H1 (cell line): ENCODE results near the gene ZMAT5. TPM values are rescaled to one million over a fixed set of nuclear protein-coding genes. Genes with fewer than 3 reads are reported as not detected.

Experiments
- CTCF ChIA-PET: fragments of 300-600 bp; sonication (Branson Sonifier 250); formaldehyde crosslinking; loops from one replicate; lab custom pipeline; 2021; ENCODE audit not compliant: partially characterized antibody; lab: Charles Lee
- POLR2A ChIA-PET: fragments of 300-600 bp; sonication (Branson Sonifier 250); formaldehyde crosslinking; loops from one replicate; lab custom pipeline; 2021; ENCODE audit warnings: inconsistent platforms; ENCODE audit not compliant: partially characterized antibody; lab: Charles Lee
- DNase-seq, 2 experiments: peaks; one replicate each; pipeline versions ENCODE4 v3.0.0 to v3.0.0-alpha.2; 2010 to 2022; ENCODE audit warnings: low spot score in 2 of 2, low read depth in 1 of 2, mixed read lengths in 1 of 2
- FAIRE-seq: peaks from 2 replicates; lab custom pipeline; 2011; peaks lifted over from hg19 to GRCh38; lab: Jason Lieb, UNC
- H2AFZ ChIP-seq: 2 replicates; pipeline ENCODE4 v1.8.1; 2012; ENCODE audit warnings: low read length, inconsistent platforms
- H2AK5ac ChIP-seq: 2 replicates; pipeline ENCODE4 v1.6.1; 2013; ENCODE audit warnings: low read depth, low read length
- H2BK120ac ChIP-seq: replicated peaks from 2 replicates; pipeline ENCODE3; 2013; ENCODE audit warnings: low read depth, low read length, inconsistent platforms
- H2BK12ac ChIP-seq: 2 replicates; pipeline ENCODE4 v1.6.1; 2013; ENCODE audit warnings: low read depth, low read length
- H2BK15ac ChIP-seq: 2 replicates; pipeline ENCODE4 v1.6.1; 2013; ENCODE audit warnings: low read length
- H2BK20ac ChIP-seq: 2 replicates; pipeline ENCODE4 v1.6.1; 2013; ENCODE audit warnings: low read length
- H2BK5ac ChIP-seq: 2 replicates; pipeline ENCODE4 v1.6.1; 2013; ENCODE audit warnings: low read depth, low read length
- H3K14ac ChIP-seq: 2 replicates; pipeline ENCODE4 v1.6.1; 2013; ENCODE audit warnings: inconsistent platforms; ENCODE audit not compliant: insufficient read length
- H3K18ac ChIP-seq: 2 replicates; pipeline ENCODE4 v1.6.1; 2013; ENCODE audit warnings: low read length; ENCODE audit errors: extremely low read depth
- H3K23ac ChIP-seq: 2 replicates; pipeline ENCODE4 v1.6.1; 2013; ENCODE audit warnings: inconsistent platforms; ENCODE audit not compliant: insufficient read length
- H3K23me2 ChIP-seq: 2 replicates; pipeline ENCODE4 v1.6.1; 2013; ENCODE audit warnings: low read depth, low read length
- H3K27ac ChIP-seq: 2 replicates; pipeline ENCODE4 v1.6.1; 2011; ENCODE audit warnings: low read depth, low read length, inconsistent platforms
- H3K27me3 ChIP-seq, 4 experiments: replicated peaks in 1 of 4; 1 replicate in 1 of 4; 2 replicates in 3 of 4; pipeline versions ENCODE4 v1.6.1 to v1.8.1; 2011 to 2013; ENCODE audit warnings: low read length in 3 of 4, mild to moderate bottlenecking in 3 of 4, inconsistent platforms in 2 of 4, mixed read lengths in 2 of 4, moderate library complexity in 1 of 4; ENCODE audit not compliant: control insufficient read depth in 3 of 4, insufficient read depth in 3 of 4; ENCODE audit errors: extremely low read depth in 1 of 4
- H3K36me3 ChIP-seq, 4 experiments: 2 replicates each; pipeline versions ENCODE4 v1.6.1 to v1.8.1; 2011 to 2013; ENCODE audit warnings: mild to moderate bottlenecking in 4 of 4, low read length in 3 of 4, moderate library complexity in 2 of 4, control low read depth in 1 of 4, inconsistent platforms in 1 of 4; ENCODE audit not compliant: insufficient read depth in 4 of 4, control insufficient read depth in 2 of 4
- H3K4ac ChIP-seq: replicated peaks from 2 replicates; pipeline ENCODE3; 2013; ENCODE audit warnings: low read length, low read depth, mixed read lengths, inconsistent platforms; ENCODE audit not compliant: insufficient read length
- H3K4me1 ChIP-seq, 4 experiments: replicated peaks in 1 of 4; 1 replicate in 1 of 4; 2 replicates in 3 of 4; pipeline versions ENCODE4 v1.6.1 to v1.8.1; 2011 to 2013; ENCODE audit warnings: low read length in 3 of 4, inconsistent platforms in 2 of 4, mixed read lengths in 1 of 4; ENCODE audit not compliant: insufficient read depth in 4 of 4, control insufficient read depth in 3 of 4
- H3K4me2 ChIP-seq, 2 experiments: 2 replicates each; pipeline versions ENCODE4 v1.6.1 to v1.8.1; 2011 to 2013; ENCODE audit warnings: low read depth in 2 of 2, low read length in 2 of 2, control low read depth in 1 of 2, inconsistent platforms in 1 of 2, mild to moderate bottlenecking in 1 of 2; ENCODE audit not compliant: insufficient read depth in 1 of 2
- H3K4me3 ChIP-seq, 4 experiments: fragments of 200-600, 300-600 bp in 1 of 4; sonication (generic), shearing (Covaris generic), sonication (Bioruptor Twin) in 1 of 4; 2 replicates each; pipeline versions ENCODE4 v1.5.1 to v1.8.1; 2011 to 2016; ENCODE audit warnings: low read length in 4 of 4, low read depth in 3 of 4, control low read depth in 2 of 4, inconsistent platforms in 2 of 4, mild to moderate bottlenecking in 2 of 4, mixed read lengths in 1 of 4, moderate library complexity in 1 of 4; ENCODE audit not compliant: insufficient read depth in 2 of 4; ENCODE audit errors: extremely low read depth in 1 of 4
- H3K56ac ChIP-seq: replicated peaks from 2 replicates; pipeline ENCODE3; 2013; ENCODE audit warnings: low read depth, mild to moderate bottlenecking, mixed read lengths, low read length, inconsistent platforms; ENCODE audit not compliant: insufficient read length
- H3K79me1 ChIP-seq: 2 replicates; pipeline ENCODE4 v1.6.1; 2013; ENCODE audit warnings: low read depth, low read length, control low read depth
- H3K79me2 ChIP-seq, 2 experiments: 2 replicates each; pipeline versions ENCODE4 v1.6.1 to v1.8.1; 2012 to 2013; ENCODE audit warnings: low read length in 2 of 2, mild to moderate bottlenecking in 2 of 2, inconsistent platforms in 1 of 2; ENCODE audit not compliant: insufficient read depth in 2 of 2, control insufficient read depth in 1 of 2
- H3K9ac ChIP-seq, 4 experiments: replicated peaks in 1 of 4; 1 replicate in 1 of 4; 2 replicates in 3 of 4; pipeline versions ENCODE4 v1.6.1 to v1.8.1; 2011 to 2013; ENCODE audit warnings: low read depth in 3 of 4, low read length in 3 of 4, control low read depth in 2 of 4, mild to moderate bottlenecking in 2 of 4, moderate library complexity in 2 of 4, inconsistent platforms in 1 of 4; ENCODE audit errors: extremely low read depth in 1 of 4
- H3K9me3 ChIP-seq, 2 experiments: 2 replicates each; pipeline versions ENCODE4 v1.6.1 to v1.8.1; 2012 to 2013; ENCODE audit warnings: mild to moderate bottlenecking in 2 of 2, moderate library complexity in 2 of 2, control low read depth in 1 of 2, inconsistent platforms in 1 of 2, low read depth in 1 of 2, low read length in 1 of 2, mixed read lengths in 1 of 2; ENCODE audit not compliant: insufficient read depth in 2 of 2
- H4K20me1 ChIP-seq, 2 experiments: replicated peaks in 1 of 2; 2 replicates each; pipeline versions ENCODE3 to v1.8.1; 2011 to 2013; ENCODE audit warnings: inconsistent platforms in 2 of 2, low read length in 2 of 2, mild to moderate bottlenecking in 1 of 2; ENCODE audit not compliant: insufficient read depth in 2 of 2, control insufficient read depth in 1 of 2
- H4K5ac ChIP-seq: 2 replicates; pipeline ENCODE4 v1.6.1; 2013; ENCODE audit warnings: low read length, low read depth, mixed read lengths, inconsistent platforms; ENCODE audit not compliant: insufficient read length
- H4K8ac ChIP-seq: 2 replicates; pipeline ENCODE4 v1.8.0; 2013; ENCODE audit warnings: mild to moderate bottlenecking, moderate library complexity, low read length, inconsistent platforms; ENCODE audit not compliant: insufficient read depth; ENCODE audit errors: extremely low read depth
- H4K91ac ChIP-seq: replicated peaks from 2 replicates; pipeline ENCODE3; 2013; ENCODE audit warnings: low read length, mixed read lengths, inconsistent platforms; ENCODE audit not compliant: insufficient read length
- CBX8 ChIP-seq: fragments of 300-800, 300-1000 bp; sonication (generic); IDR thresholded peaks from 2 replicates; pipeline ENCODE4 v1.7.1; 2016; ENCODE audit warnings: low read depth, low read length, borderline replicate concordance
- GABPA ChIP-seq: IDR thresholded peaks from 2 replicates; pipeline ENCODE4 v1.6.1; 2011; ENCODE audit warnings: mild to moderate bottlenecking, low read length, moderate library complexity, borderline replicate concordance; ENCODE audit not compliant: insufficient read depth
- KDM4A ChIP-seq: IDR thresholded peaks from one replicate; pipeline ENCODE4 v1.7.1; 2012; ENCODE audit warnings: low read depth, mild to moderate bottlenecking, moderate library complexity, low read length, inconsistent platforms; ENCODE audit not compliant: severe bottlenecking
- POLR2A ChIP-seq, 2 experiments: IDR thresholded peaks; 1 replicate in 1 of 2; 2 replicates in 1 of 2; pipeline ENCODE4 v1.6.1; 2011; ENCODE audit warnings: low read depth in 2 of 2, low read length in 2 of 2, mild to moderate bottlenecking in 2 of 2; ENCODE audit errors: control extremely low read depth in 1 of 2
- POLR2AphosphoS5 ChIP-seq: IDR thresholded peaks from 2 replicates; pipeline ENCODE4 v1.6.1; 2011; ENCODE audit warnings: low read depth, low read length
- RXRA ChIP-seq: IDR thresholded peaks from 2 replicates; pipeline ENCODE4 v1.6.1; 2011; ENCODE audit warnings: low read depth, mild to moderate bottlenecking, low read length, moderate library complexity; ENCODE audit not compliant: insufficient read depth
- SP2 ChIP-seq: IDR thresholded peaks from 2 replicates; pipeline ENCODE4 v1.6.1; 2012; ENCODE audit warnings: mild to moderate bottlenecking, low read length, inconsistent platforms
- SUZ12 ChIP-seq: fragments of 200-600 bp; sonication (generic); IDR thresholded peaks from 2 replicates; pipeline ENCODE4 v1.6.1; 2012; ENCODE audit warnings: mild to moderate bottlenecking, inconsistent platforms, low read length, moderate library complexity, mixed read lengths
- TAF7 ChIP-seq: optimal IDR thresholded peaks from 2 replicates; pipeline ENCODE3; 2011; ENCODE audit warnings: low read depth, mild to moderate bottlenecking, inconsistent platforms, low read length, moderate library complexity, borderline replicate concordance
- TBP ChIP-seq: IDR thresholded peaks from 2 replicates; pipeline ENCODE4 v1.6.1; 2011; ENCODE audit warnings: low read depth, low read length, improper control_type of control experiment
- TEAD4 ChIP-seq: IDR thresholded peaks from 2 replicates; pipeline ENCODE4 v1.6.1; 2012; ENCODE audit warnings: low read depth, low read length, inconsistent platforms, mixed read lengths
- ZNF274 ChIP-seq: IDR thresholded peaks from 2 replicates; pipeline ENCODE4 v1.7.0; 2012; ENCODE audit warnings: low read length, borderline replicate concordance; ENCODE audit errors: extremely low read depth
- WGBS, 2 experiments: shearing (Covaris generic) in 1 of 2; methylation state at CpG; one replicate each; pipeline versions ENCODE4 v1.1.6 to v1.1.7; 2013 to 2015; ENCODE audit warnings: low lambda C conversion rate in 2 of 2, mixed read lengths in 2 of 2, inconsistent platforms in 1 of 2, low coverage in 1 of 2, missing lambda C conversion rate in 1 of 2; ENCODE audit not compliant: insufficient replicate concordance in 2 of 2, insufficient coverage in 1 of 2, insufficient read length in 1 of 2; ENCODE audit errors: extremely low coverage in 1 of 2, missing lambda C conversion rate in 1 of 2; 5-methylcytosine and 5-hydroxymethylcytosine counted together
- polyA plus RNA-seq, 7 experiments: library from polyadenylated mRNA; depleted of rRNA in 3 of 7; stranded (reverse) in 5 of 7; unstranded in 2 of 7; fragments of >200 nt in 5 of 7; fragments of 200-250 nt in 2 of 7; gene quantifications; 1 replicate in 5 of 7; 2 replicates in 1 of 7; 4 replicates in 1 of 7; pipeline versions ENCODE4 v1.2.1 to v1.2.3, GENCODE V29; 2011 to 2013; ENCODE audit warnings: missing spikeins in 2 of 7, mixed read lengths in 2 of 7
- total RNA-seq: library from RNA; stranded (reverse); fragmentation: NEBNext Ultra II Directional; extraction: Animal tissue kit (Norgen Biotek cat#: 25700); gene quantifications from 2 replicates; pipeline ENCODE4 v1.2.1, GENCODE V29; 2021
- TF ChIP-seq, protein P1 (sequence below): IDR thresholded peaks from 2 replicates; pipeline ENCODE4 v1.6.1; 2012; ENCODE audit warnings: inconsistent platforms

The ZMAT5 gene
- total and polyA plus RNA-seq, 2 of the 8 experiments (the other 6 are each of a cell fraction or from before 2014, with no cell fraction given): 14.0 to 38.3 TPM

DNA sequence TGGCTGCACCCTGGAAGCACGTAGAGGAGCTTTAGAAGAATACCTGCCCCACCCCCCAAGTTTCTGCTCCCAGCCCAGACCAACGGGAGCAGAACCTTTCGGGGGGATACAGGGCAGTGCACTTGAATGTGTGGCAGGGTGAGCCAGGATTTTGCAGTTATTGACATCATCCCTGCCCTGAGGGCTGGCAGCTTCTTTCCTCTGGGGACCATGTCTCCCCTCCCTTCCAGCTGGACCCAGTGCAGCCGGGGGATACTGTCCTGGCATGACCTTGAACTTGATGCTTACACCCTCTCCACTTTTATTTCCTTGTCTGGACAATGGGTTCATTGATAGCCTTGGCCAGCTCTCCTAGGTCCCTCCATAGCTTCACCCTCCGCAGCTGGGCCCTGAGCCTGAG lies 51.1 kb downstream of the ZMAT5 start:
- H3K27ac ChIP-seq: no peak overlapping the region
- no peak overlapping the region for H3K14ac ChIP-seq
- no peak overlapping the region for H3K18ac ChIP-seq
- no peak overlapping the region for H4K91ac ChIP-seq
- no peak overlapping the region for H3K9ac ChIP-seq
- 87% methylated on average over 5 of the region's 5 CpGs; no CpG with 5 or more reads in 1 of the 2 experiments for WGBS, 2 experiments
- H2AFZ ChIP-seq: no peak overlapping the region
- H3K4me1 ChIP-seq: peaks cover 0 to 5% (median 3%) of the 10 kb centered on the region in 4 experiments; a peak in 5 of 7 replicates
- H3K4me3 ChIP-seq: no peak overlapping the region
- peaks cover 3% of the 10 kb centered on the region; the same call in 1 of the 2 replicates for H3K23me2 ChIP-seq
- no peak overlapping the region for H3K4me2 ChIP-seq
- no peaks in the 10 kb centered on the region for H3K36me3 ChIP-seq
- H2BK20ac ChIP-seq: no peak overlapping the region
- H2BK15ac ChIP-seq: no peak overlapping the region
- no peak overlapping the region for H3K4ac ChIP-seq
- H3K27me3 ChIP-seq: peaks cover 14 to 23% (median 20%) of the 10 kb centered on the region in 4 experiments
- DNase-seq: no peak
- no peaks in the 10 kb centered on the region; the same call in 1 of the 2 replicates for H3K79me1 ChIP-seq
- no peak overlapping the region for H2BK5ac ChIP-seq
- no peak for FAIRE-seq
- no peak overlapping the region for H2BK12ac ChIP-seq
- ChIA-PET CTCF (interaction anchor here (0.9 to 4.1 kb wide), 11 partner anchors 8 to 289 kb away, joined by 3 to 25 read pairs (median 5); no protein-coding TSS in a partner anchor), POLR2A (interaction anchor here (1.1 to 1.3 kb wide), 2 partner anchors 14 to 18 kb away, joined by 3 to 4 read pairs; no protein-coding TSS in a partner anchor)
- H3K9me3 ChIP-seq: no peaks in the 10 kb centered on the region
- H2BK120ac ChIP-seq: no peak overlapping the region
- no peak overlapping the region for H3K56ac ChIP-seq
- no peak overlapping the region for H2AK5ac ChIP-seq
- no peak overlapping the region for H4K8ac ChIP-seq
- no peak overlapping the region for H4K5ac ChIP-seq
- no peaks in the 10 kb centered on the region for H3K79me2 ChIP-seq
- no peak overlapping the region for H3K23ac ChIP-seq
- peaks cover 0 to 4% of the 10 kb centered on the region in 2 experiments for H4K20me1 ChIP-seq
- TF ChIP-seq KDM4A (no peak), SP2 (no peak), SUZ12 (no peak), CBX8 (no peak), RXRA (no peak), TEAD4 (no peak), TAF7 (no peak), GABPA (no peak), TBP (no peak), POLR2AphosphoS5 (no peak), POLR2A (IDR thresholded peaks at IDR 0.05; ENCODE audit: control extremely low read depth in 1 of 2, low read depth in 2 of 2, low read length in 2 of 2) (no peak), ZNF274 (no peak)
- TF ChIP-seq, protein P1, sequence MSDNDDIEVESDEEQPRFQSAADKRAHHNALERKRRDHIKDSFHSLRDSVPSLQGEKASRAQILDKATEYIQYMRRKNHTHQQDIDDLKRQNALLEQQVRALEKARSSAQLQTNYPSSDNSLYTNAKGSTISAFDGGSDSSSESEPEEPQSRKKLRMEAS: no peak
